H1 (cell line): ENCODE data around the gene CRHR2. TPM values are rescaled to one million over a fixed set of nuclear protein-coding genes. Genes with fewer than 3 reads are reported as not detected.

Experiments
- ATF2 ChIP-seq: IDR thresholded peaks from 2 replicates; pipeline ENCODE4 v1.6.1; 2012; ENCODE audit warnings: low read length, inconsistent platforms
- BRCA1 ChIP-seq: IDR thresholded peaks from 2 replicates; pipeline ENCODE4 v1.6.1; 2012; ENCODE audit warnings: low read depth, low read length, improper control_type of control experiment
- CHD7 ChIP-seq: fragments of 300-600 bp; sonication (generic); IDR thresholded peaks from 2 replicates; pipeline ENCODE4 v1.7.1; 2012; ENCODE audit warnings: low read length, moderate library complexity, mild to moderate bottlenecking, inconsistent platforms; ENCODE audit not compliant: insufficient replicate concordance
- EZH2 ChIP-seq: fragments of 200-600 bp; sonication (generic); IDR thresholded peaks from 2 replicates; pipeline ENCODE4 v1.7.1; 2012; ENCODE audit warnings: low read depth, mild to moderate bottlenecking, moderate library complexity, low read length, inconsistent platforms; ENCODE audit not compliant: severe bottlenecking
- JUN ChIP-seq: IDR thresholded peaks from 2 replicates; pipeline ENCODE4 v1.6.1; 2011; ENCODE audit warnings: low read depth, mild to moderate bottlenecking, improper control_type of control experiment, low read length
- MAFK ChIP-seq: IDR thresholded peaks from 2 replicates; pipeline ENCODE4 v1.6.1; 2012; ENCODE audit warnings: low read depth, mild to moderate bottlenecking, improper control_type of control experiment, low read length
- NANOG ChIP-seq: IDR thresholded peaks from 2 replicates; pipeline ENCODE4 v1.6.1; 2011; ENCODE audit warnings: low read length, low read depth, mild to moderate bottlenecking, inconsistent platforms; ENCODE audit not compliant: insufficient read depth, poor library complexity, severe bottlenecking
- RNF2 ChIP-seq: fragments of 200-900, 300-1000 bp; sonication (generic); IDR thresholded peaks from 2 replicates; pipeline ENCODE4 v1.7.1; 2016; ENCODE audit warnings: borderline replicate concordance, low read depth, mild to moderate bottlenecking, antibody characterized with exemption, low read length; ENCODE audit not compliant: poor library complexity, severe bottlenecking; ENCODE audit errors: missing control alignments
- TAF7 ChIP-seq: optimal IDR thresholded peaks from 2 replicates; pipeline ENCODE3; 2011; ENCODE audit warnings: low read depth, mild to moderate bottlenecking, inconsistent platforms, low read length, moderate library complexity, borderline replicate concordance
- polyA plus RNA-seq, 7 experiments: library from polyadenylated mRNA; depleted of rRNA in 3 of 7; stranded (reverse) in 5 of 7; unstranded in 2 of 7; fragments of >200 nt in 5 of 7; fragments of 200-250 nt in 2 of 7; gene quantifications; 1 replicate in 5 of 7; 2 replicates in 1 of 7; 4 replicates in 1 of 7; pipeline versions ENCODE4 v1.2.1 to v1.2.3, GENCODE V29; 2011 to 2013; ENCODE audit warnings: missing spikeins in 2 of 7, mixed read lengths in 2 of 7
- total RNA-seq: library from RNA; stranded (reverse); fragmentation: NEBNext Ultra II Directional; extraction: Animal tissue kit (Norgen Biotek cat#: 25700); gene quantifications from 2 replicates; pipeline ENCODE4 v1.2.1, GENCODE V29; 2021

Gene CRHR2
- total and polyA plus RNA-seq, 2 of the 8 experiments (the other 6 are each of a cell fraction or from before 2014, with no cell fraction given), result 0.37 to 1.3 TPM

- no peak for TF ChIP-seq CHD7
- no peak for TF ChIP-seq JUN
- no peak for TF ChIP-seq NANOG
- no peak for TF ChIP-seq EZH2
- TF ChIP-seq ATF2, result no peak
- TF ChIP-seq TAF7, result no peak
- no peak for TF ChIP-seq MAFK
- no peak for TF ChIP-seq RNF2
- no peak for TF ChIP-seq BRCA1
Observed at GRCh38 chr7:30721211-30721610, 39.0 kb upstream of the CRHR2 start (continued).
